Purkinje cell (primary cell): ENCODE measurements around the gene GRP. TPM values are rescaled to one million over a fixed set of nuclear protein-coding genes. Genes with fewer than 3 reads are reported as not detected.

Source experiments
- polyA plus RNA-seq: library from polyadenylated mRNA; unstranded; fragments of >200 nt; fragmentation: Nextera tagmentation; gene quantifications from 2 replicates; pipeline ENCODE4 v1.2.1, GENCODE V29; 2014

Gene GRP
- not detected in 2 replicates for polyA plus RNA-seq

GRCh38 chr18:59219672-59220163, at the start of gene GRP:
GRP (plus strand) TSS chr18:59220158; CDS start chr18:59220266, 108 bp downstream.

DNA sequence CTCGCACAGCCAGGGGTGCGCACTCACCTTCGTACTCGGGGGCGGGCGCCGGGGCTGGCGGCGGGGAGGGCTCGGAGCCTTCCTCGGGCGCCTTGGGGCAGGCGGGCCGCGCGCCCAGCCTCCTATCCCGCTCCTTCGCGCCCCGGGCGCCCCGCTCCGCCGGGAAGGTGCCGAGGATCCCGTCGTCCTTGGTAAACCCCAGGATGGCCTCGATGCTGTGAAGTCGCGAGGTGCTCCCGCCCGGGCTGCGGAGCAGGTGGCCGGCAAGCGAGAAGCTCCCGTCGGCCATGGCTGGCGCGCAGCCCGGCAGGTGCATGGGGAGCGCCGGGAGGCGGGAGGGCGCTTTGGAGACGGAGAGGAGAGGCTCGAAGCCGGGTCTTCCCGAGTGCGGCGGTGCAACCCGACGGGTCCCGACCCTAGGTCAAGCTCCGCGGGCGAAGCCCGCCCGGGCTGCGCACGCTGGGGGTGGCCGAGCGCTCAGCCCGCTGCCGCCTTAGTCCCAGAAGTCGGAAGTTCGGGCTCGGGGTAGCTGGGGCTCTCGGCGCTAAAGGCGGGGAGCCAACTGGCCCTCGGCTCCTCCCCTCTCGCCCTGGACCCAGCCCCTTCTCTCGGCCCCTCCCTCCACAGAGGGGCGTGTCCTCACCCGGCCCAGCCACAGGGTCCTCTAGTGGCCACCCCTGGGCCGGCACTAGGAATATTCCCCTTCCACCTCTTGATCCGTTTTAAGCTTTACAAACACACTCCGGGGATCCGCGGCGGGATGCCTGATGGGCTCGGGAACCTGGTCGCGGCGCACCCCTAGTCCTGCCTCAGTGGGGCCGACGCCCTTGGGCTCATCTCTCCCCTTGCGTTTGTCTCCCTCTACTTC, 53.2 kb downstream of the GRP start, which contains the start of gene RAX:
RAX (minus strand) TSS at position 564 of the 868 bp plus-strand sequence; CDS start at position 316, 248 bp downstream.

Other genes with a start within 250 kb of the GRP start
- 554 and 577 TPM in 2 replicates for gene SEC11C, start 80.3 kb upstream of the GRP start, polyA plus RNA-seq
- gene RAX, start 53.3 kb downstream of the GRP start, polyA plus RNA-seq = not detected in 2 replicates
- 0.69 and 1.4 TPM in 2 replicates for gene CPLX4, start 98.5 kb downstream of the GRP start, polyA plus RNA-seq
- gene LMAN1, start 139.1 kb downstream of the GRP start, polyA plus RNA-seq = 9.1 and 15.1 TPM in 2 replicates